HTR-8/SVneo (cell line): Measurements from ENCODE around the gene SLC5A3.
A peak's percentile ranks its signal among the peaks of the same experiment; 100 is the strongest.

Experiments
- DNase-seq: peaks from one replicate; pipeline ENCODE4 v3.0.0; 2011; ENCODE audit warnings: low spot score, mixed read lengths; ENCODE audit not compliant: insufficient read length
- FAIRE-seq: peaks from 2 replicates; lab custom pipeline; 2011; peaks lifted over from hg19 to GRCh38; lab: Jason Lieb, UNC

SLC5A3 gene

DNA sequence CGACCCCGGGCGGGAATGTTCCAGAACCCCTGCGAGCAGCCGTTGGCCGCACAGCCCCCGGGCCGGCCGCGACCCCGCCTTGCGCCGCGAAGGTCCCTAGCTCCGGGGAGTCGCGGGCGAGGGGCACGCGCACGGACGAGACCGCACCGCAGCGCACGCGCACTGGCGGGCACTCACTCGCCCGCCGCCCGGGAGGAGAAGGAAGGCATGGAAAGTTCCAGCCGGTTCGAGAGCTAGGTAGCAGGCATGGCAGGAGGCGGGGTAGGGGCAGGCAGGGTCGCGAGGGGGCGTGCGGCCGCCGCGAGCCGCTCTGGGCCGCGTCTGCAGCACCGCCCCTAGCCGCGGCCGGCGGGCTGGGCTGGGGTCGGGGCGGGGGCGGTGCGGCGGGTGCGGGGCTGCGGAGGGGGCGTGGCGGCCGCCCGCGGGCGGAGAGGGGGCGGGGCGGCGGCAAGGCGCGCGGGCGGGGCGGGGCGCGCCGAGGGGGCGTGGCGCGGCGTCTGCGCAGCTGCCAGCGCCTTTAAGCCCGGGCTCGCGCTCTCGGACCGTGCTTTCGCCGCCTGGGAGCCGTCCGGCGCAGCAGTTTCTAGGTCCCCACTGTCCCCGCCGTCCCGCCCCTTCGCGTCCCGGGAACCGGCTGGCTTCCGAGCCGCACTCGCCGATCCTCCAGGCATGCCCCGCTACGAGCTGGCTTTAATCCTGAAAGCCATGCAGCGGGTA lies at the start of gene SLC5A3, which contains the start of gene MRPS6:
Gene SLC5A3 (plus strand): TSS at position 547 of the 717 bp plus-strand sequence. CDS start 21,621 bp downstream, outside the sequence.
Gene MRPS6 (plus strand): TSS at position 547 of the 717 bp plus-strand sequence. CDS start 123 bp downstream, at position 670.
- peak; percentile 82 for DNase-seq
- FAIRE-seq: peak; percentile 69

- no peak for DNase-seq
- no peak for FAIRE-seq
These were observed 49.5 kb upstream of the SLC5A3 start for GRCh38 chr21:34023691-34024373.

DNA sequence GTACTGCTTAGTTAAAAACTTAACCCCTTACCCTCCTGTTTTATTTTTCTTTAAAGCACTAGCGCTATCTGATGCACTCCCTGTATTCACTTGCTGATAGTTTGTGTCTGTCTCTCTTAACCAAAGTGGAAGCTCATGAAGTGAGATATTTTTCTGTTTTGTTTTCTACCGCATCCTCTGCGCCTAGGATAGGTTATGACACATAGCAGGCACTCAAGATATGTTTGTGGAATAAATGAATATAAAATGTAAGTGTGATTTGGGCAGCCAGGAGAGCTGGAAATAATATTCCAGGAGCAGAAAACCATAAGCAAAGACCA lies 49.0 kb upstream of the SLC5A3 start:
- no peak for FAIRE-seq

GRCh38 chr21:34027721-34028461 lies 45.5 kb upstream of the SLC5A3 start:
- DNase-seq: no peak
- FAIRE-seq: no peak

More for the DNA sequence above, 49.0 kb upstream of the SLC5A3 start:
- DNase-seq: no peak

DNA sequence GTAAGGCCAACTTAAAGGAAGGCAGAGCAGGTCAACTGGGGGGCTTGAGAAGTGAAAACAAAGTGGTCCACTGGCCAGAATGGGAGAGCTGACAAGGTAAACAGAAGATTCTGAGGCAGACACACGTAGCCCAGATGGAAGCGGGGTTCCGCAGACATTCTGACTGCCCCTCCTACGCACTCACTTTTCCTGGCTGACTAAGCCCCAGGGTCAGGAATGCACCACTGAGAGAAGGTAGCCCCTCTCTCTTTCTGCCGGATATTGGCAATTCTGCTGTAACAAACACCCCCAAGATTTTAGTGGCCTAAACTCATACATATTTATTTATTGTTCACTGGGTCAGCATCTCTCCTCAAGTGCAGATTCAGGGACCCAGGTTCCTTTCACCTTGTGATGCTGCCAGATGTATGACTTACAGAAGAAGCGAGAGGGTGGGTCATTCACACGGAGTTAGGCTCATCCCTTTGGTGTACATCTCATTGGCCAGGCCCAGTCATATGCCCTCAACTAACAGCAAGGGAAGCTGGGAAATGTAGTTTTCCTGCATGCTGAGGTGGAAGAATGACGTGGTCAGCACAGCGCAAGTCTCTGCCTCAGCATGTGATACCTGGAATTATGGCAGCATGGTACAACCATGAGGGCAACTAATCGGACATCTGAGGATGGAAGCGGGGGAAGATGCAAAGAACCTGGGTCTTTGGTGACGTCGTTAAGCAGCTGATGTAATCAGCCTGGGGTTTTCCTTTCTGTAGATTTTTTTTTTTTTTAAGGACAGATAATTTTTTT lies 43.4 kb upstream of the SLC5A3 start:
- DNase-seq: peak; percentile 79
- peak; percentile 84 for FAIRE-seq

DNA sequence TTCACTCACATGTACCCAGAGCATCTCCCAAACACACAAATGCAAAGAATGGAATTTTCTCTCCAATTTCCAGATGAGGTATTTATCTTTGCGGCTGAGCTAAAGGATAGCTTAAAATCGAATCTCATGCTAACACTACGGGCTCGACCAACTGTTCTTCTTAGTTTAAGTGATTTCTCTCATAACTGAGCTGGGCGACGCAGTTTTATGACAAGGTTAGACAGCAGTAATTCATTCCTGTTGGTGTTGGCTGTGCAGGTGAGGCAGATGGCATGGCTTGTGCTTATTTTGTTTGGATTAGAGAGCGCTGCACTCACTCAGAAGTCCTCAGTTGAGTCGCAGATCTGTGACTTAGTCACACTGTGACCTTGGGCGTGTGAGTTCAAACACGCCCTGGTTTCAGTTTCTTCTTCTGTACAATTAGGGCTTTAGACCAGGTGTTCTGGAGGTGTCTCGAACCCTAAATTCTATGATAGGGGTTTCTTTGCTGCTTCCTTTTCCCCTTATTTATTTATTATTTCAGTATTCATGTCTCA lies 41.5 kb upstream of the SLC5A3 start:
- no peak for FAIRE-seq
- no peak for DNase-seq

DNA sequence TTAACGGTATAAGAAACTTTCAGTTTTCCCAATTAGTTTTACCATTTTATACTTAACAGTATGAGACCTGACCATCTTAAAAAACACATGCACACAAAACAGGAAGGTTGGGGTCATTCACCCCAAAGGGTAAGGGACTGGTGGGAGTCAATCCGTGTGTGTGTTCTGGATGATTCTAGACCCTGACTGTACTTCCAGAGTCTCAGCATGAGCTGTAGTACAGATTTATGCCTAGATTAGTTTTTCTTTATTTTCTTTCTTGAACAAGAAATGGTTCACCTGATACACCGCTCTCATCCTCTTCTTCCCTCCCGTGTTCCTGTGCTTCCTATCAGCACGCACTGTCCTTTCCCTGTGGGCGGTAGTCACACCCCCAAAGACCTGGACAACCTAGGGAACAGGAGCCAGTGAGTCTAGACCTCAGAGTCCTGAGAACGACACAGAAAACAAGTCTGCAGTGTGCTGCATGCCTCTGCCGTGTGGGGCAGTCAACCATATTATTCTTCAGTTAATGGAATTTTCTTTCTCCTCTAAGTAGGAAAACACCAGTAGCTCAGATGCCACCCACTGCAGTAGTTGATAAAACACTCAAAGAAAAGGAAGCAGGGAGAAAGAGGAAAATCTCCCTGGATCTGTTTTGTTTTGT lies 38.9 kb upstream of the SLC5A3 start:
- DNase-seq: no peak
- no peak for FAIRE-seq

- no peak for DNase-seq
These were observed 37.6 kb upstream of the SLC5A3 start for GRCh38 chr21:34035619-34036354.

DNA sequence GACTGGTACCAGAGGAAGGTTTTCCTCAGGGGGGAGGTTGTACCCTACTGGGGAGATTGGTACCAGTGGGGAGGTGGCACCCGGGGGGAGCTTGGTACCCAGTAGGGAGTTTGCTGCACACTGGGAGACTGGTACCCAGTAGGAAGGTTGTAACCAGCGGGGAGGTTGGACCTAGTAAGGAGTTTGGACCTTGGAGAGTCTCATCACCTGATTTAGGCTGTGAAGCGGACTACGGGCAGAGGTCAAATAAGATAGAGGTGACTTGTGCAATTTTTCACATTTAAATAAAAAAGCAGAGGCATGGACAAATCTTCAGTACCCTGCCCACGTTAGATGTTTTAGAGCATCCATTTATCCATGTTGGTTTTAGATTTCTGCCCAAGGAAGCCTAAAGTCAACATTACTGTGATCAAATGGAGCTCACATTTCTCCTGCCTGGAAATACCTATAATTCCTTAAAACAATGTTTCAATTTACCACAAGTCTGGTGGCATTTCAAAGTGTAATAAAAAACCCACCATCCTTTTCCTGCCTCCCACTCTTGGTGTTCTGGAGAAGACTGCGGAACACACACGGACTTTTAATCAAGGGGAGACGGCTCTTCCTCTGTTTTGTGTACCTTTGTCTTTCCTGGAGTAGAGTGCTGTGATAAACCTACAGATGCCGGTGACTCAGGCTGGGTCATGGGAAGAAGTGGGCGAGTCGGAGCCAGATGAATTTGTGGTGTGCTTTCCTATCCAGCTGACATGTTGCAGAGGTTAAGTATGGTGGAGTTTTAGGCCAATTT lies 36.2 kb upstream of the SLC5A3 start:
- DNase-seq (peak; percentile 38), FAIRE-seq (peak; percentile 69)

More at GRCh38 chr21:34035619-34036354, 37.6 kb upstream of the SLC5A3 start:
- FAIRE-seq: no peak

DNA sequence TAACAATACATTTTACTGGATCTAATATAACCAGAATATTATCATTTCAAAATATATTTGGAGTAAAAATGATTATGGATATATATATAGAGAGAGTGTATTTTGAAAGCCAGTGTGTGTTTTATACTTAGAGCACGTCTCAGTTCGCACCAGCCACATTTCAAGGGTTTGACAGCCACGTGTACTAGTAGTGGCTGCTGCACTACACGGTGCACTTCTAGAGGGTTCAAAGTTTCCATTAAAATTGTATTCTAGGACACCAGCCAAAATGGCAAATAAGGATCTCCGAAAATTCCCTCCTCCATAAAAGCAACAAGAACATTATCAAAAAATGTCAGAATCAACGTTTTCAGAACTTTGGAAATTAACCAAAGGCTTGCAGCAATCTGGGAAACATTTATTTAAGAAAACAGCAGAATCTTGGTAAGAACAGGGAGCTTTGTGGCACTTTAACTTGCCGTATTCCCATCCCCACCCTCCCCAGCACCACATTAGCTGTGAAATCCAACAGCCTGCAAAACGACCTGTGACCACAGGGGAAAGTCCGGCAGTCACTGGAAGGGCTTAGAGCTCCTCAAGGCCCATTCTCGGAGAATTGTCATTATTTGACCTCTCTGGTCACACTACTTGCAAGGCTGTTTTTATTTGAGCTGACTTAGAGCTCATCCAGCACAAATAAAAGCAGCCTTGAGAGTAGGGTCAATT lies 33.5 kb upstream of the SLC5A3 start:
- no peak for FAIRE-seq
- DNase-seq: no peak

GRCh38 chr21:34042735-34043134 lies 30.6 kb upstream of the SLC5A3 start:
- no peak for FAIRE-seq
- no peak for DNase-seq

- DNase-seq: no peak
These were observed 30.0 kb upstream of the SLC5A3 start for GRCh38 chr21:34043333-34043732.

DNA sequence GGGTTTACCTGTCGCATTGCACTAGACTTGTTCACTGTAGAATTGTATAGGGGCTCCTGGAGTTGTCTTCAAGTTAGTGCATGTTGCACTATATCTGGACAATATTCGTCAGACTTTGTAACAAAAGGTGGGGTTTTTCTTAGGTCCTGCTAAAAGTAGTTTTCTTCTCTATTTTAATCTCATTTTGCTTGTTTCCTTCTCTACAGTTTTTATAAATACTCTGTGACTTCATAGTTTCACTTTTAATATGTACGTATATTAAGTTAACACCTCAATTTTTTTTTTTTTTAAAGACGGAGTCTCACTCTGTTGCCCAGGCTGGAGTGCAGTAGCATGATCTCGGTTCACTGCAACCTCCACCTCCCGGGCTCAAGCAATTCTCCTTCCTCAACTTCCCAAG lies 26.5 kb upstream of the SLC5A3 start:
- DNase-seq: no peak
- FAIRE-seq: no peak

More at GRCh38 chr21:34043333-34043732, 30.0 kb upstream of the SLC5A3 start:
- FAIRE-seq: no peak

DNA sequence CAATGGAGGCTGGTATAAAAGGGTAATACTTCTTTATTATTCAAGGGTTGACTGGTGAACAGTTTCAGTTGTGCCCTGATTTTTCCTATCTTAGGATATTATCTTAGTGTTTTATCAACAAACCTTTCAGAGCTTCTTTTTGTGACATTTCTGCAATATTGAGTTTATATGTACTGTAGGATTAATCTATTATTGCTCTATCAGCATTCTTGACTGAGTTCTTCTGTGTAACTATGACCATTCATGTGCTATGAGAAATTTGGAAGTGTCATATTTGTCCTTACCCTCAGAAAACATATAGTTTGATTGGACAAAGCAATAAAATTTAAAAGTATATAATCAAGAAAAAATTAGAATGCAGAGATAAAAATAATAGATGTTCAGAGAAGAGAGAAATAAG lies 25.5 kb upstream of the SLC5A3 start:
- no peak for FAIRE-seq
- DNase-seq: no peak

DNA sequence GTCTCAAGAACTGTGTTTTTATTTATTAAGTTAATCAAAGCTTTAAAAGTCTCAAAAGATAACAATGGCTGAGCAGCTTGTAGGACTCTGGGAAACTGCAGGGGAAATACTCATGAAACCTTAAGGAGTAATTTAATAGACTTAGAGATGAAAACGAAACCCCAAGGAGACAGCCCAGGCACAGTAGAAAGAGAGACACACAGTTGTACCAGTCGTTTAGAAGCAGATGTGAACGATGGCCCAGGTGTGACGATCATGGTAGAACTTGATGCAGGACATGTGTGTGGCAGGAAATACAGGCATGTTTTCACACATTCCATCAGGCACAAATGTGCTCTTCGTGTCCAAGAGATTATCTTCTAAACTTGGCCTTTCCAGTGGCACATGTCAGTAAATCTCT lies 21.2 kb upstream of the SLC5A3 start:
- DNase-seq: no peak
- no peak for FAIRE-seq

DNA sequence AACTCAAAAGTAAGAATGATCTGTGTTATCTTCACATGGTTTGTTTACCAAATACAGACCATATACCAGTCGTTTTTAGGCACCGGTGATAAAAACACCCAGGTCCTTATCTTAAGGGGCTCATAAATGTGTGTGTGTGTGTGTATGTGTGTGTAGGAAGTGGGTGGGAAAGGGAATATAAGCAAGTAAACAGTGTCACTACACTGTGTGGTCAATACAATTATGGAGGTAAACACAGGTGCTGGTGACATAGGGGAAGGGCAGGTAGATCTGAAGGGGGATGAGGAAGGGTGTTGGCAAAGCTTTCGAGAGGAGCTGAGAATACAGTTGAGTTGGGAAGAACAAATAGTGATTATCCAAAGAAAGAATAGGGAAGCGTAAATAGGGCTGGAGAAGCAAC lies 19.1 kb upstream of the SLC5A3 start:
- FAIRE-seq (no peak), DNase-seq (no peak)

GRCh38 chr21:34055615-34056014 lies 17.8 kb upstream of the SLC5A3 start:
- no peak for FAIRE-seq
- DNase-seq: no peak
